ENCODE data around the gene SND1.

SND1 gene

DNA sequence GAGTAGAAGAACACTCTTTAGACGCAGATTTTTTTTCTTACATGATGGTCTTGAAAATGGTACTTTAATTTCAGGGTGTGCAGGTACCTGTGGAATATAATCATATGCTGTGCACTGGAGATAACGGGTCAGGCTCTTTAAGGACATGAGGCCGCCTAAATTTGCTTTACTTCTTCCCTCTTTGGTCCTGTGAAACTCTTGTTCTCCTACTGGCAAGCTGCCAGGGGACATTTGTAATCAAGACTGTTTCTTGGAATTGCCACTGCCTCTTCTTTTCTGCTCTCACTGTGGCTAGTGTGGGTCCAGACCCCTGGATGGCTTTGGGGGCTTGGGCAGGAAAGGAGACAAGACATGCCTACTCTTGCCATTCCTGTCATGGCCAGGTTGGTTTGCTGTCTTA, 146.0 kb downstream of the SND1 start:
- TF ChIP-seq, protein P1, sequence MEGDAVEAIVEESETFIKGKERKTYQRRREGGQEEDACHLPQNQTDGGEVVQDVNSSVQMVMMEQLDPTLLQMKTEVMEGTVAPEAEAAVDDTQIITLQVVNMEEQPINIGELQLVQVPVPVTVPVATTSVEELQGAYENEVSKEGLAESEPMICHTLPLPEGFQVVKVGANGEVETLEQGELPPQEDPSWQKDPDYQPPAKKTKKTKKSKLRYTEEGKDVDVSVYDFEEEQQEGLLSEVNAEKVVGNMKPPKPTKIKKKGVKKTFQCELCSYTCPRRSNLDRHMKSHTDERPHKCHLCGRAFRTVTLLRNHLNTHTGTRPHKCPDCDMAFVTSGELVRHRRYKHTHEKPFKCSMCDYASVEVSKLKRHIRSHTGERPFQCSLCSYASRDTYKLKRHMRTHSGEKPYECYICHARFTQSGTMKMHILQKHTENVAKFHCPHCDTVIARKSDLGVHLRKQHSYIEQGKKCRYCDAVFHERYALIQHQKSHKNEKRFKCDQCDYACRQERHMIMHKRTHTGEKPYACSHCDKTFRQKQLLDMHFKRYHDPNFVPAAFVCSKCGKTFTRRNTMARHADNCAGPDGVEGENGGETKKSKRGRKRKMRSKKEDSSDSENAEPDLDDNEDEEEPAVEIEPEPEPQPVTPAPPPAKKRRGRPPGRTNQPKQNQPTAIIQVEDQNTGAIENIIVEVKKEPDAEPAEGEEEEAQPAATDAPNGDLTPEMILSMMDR (IDR thresholded peaks at IDR 0.05; ENCODE audit: insufficient read depth, low read length, poor library complexity, severe bottlenecking) = no peak
- Histone ChIP-seq H3K36me3 (ENCODE audit: control insufficient read depth, insufficient read depth, low read length) (no peaks in the 10 kb centered on the region), H3K4me3 (replicated peaks; ENCODE audit: low read depth, low read length) (no peak overlapping the region), H3K27me3 (replicated peaks; ENCODE audit: control insufficient read depth, insufficient read depth, low read length) (no peaks in the 10 kb centered on the region)
- DNase-seq (ENCODE audit: extremely low read depth, insufficient read length) = no peak

DNA sequence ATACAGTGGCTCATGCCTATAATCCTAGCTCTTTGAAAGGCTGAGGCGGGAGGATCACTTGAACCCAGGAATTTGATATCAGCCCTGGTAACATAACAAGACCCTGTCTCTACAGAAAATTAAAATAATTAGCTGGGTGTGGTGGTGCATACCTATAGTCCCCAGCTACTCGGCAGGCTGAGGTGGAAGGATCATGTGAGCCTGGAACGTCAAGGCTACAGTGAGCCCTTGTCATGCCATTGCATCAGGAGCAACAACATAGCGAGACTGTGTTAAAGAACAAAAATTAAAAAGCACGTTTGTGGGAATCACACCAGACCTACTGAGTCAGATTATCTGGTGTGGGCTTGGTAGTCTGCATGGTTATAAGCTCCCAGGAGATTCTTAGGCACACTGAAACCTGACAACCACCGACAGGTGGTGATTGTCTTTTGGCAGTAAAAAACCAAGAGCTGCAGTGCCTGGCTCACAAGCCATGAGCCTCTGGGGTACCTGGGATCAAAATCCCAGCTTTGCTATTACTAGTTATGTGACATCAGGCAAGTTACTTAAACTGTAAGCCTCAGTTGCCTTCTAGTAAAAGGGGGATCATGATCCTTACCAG, 146.9 kb downstream of the SND1 start:
- no peak for DNase-seq (ENCODE audit: extremely low read depth, insufficient read length)
- TF ChIP-seq, protein P1 (IDR thresholded peaks at IDR 0.05; ENCODE audit: insufficient read depth, low read length, poor library complexity, severe bottlenecking) = no peak
- H3K36me3 ChIP-seq (ENCODE audit: control insufficient read depth, insufficient read depth, low read length) = no peaks in the 10 kb centered on the region; the same call in 1 of the 2 replicates
- H3K27me3 ChIP-seq (replicated peaks; ENCODE audit: control insufficient read depth, insufficient read depth, low read length) = no peaks in the 10 kb centered on the region
- no peak overlapping the region for H3K4me3 ChIP-seq (replicated peaks; ENCODE audit: low read depth, low read length)

DNA sequence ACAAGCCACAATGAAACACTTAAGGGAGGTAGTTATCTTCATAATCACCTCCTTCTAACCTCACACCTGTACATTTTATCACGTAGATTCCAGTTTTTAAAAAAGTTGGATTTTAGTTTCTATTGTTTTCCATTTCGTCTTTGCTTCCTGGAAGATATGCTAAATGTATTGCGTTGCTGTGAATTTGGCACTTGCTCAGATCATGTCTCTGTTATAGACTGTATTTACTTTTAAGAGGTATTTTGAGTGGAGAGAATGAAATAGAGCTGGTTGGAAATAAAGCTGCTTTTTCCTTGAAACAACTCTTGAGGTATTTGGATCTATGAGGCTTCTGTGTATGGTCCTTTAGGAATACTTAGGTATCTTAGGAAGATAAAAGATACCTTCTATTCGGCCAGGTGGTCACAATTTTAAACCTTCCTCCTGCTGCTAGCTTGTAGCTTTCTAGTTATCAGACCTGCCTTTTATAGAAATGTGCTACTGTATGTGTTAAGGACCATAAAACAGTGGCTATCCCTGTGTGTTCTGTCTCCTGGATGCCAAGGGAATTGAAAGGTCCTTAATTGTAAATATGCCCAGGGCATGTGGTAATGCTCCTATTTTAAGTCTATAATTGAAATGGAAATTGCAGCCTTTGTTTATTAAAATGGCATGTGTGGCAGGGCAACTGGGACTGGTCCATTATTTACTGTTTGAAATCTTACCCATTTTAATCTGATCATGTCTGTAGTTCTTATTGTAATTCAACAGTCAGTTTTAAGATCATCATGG, 147.7 kb downstream of the SND1 start:
- H3K36me3 ChIP-seq (ENCODE audit: control insufficient read depth, insufficient read depth, low read length) = no peaks in the 10 kb centered on the region; the same call in 1 of the 2 replicates
- DNase-seq (ENCODE audit: extremely low read depth, insufficient read length) = no peak
- no peak overlapping the region for H3K4me3 ChIP-seq (replicated peaks; ENCODE audit: low read depth, low read length)
- no peaks in the 10 kb centered on the region for H3K27me3 ChIP-seq (replicated peaks; ENCODE audit: control insufficient read depth, insufficient read depth, low read length)
- TF ChIP-seq, protein P1 (IDR thresholded peaks at IDR 0.05; ENCODE audit: insufficient read depth, low read length, poor library complexity, severe bottlenecking) = no peak

DNA sequence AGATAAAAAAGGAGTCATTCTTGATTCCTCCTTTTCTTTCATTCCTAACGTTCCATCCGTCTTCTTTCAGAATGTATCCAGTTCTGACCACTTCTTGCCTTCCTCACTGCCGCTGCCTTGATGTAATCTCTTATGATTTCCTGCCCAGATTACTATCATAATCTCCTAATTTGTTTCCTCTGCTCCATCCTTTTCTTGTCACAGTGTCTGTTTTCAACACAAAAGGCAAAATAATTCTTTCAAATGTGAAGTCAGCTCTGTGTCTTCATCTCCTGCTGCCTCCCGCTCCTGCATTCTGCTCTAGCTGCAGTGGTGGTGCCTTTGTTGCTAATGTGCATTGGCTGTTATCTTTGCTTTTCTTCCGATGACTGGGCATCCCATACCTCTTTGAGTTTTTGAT, 150.9 kb downstream of the SND1 start:
- Histone ChIP-seq H3K4me3 (replicated peaks; ENCODE audit: low read depth, low read length) (no peak overlapping the region), H3K27me3 (replicated peaks; ENCODE audit: control insufficient read depth, insufficient read depth, low read length) (no peaks in the 10 kb centered on the region), H3K36me3 (ENCODE audit: control insufficient read depth, insufficient read depth, low read length) (peaks cover 2% of the 10 kb centered on the region)
- TF ChIP-seq, protein P1 (IDR thresholded peaks at IDR 0.05; ENCODE audit: insufficient read depth, low read length, poor library complexity, severe bottlenecking) = no peak
- no peak for DNase-seq (ENCODE audit: extremely low read depth, insufficient read length)

DNA sequence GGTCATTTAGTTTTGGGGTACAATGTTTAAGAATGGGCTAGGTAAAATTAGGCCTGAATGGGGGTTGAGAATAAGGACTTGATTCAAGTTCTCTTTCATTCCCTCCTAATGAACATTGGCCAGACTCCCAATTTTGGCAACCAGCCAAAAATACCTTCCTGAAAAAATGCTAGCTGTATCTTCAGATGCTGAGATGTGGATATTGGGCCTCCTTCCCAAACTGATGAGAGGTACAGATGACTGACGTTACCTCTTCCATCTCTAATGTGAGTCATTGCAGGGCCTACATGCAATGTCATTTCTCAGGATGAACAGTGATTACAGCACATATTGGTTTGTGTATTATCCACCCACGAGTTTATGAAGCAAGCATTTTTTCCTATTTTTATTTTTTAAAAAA, 151.6 kb downstream of the SND1 start:
- no peak for DNase-seq (ENCODE audit: extremely low read depth, insufficient read length)
- no peak overlapping the region for H3K4me3 ChIP-seq (replicated peaks; ENCODE audit: low read depth, low read length)
- H3K36me3 ChIP-seq (ENCODE audit: control insufficient read depth, insufficient read depth, low read length) = peaks cover 2% of the 10 kb centered on the region
- no peaks in the 10 kb centered on the region for H3K27me3 ChIP-seq (replicated peaks; ENCODE audit: control insufficient read depth, insufficient read depth, low read length)
- TF ChIP-seq, protein P1 (IDR thresholded peaks at IDR 0.05; ENCODE audit: insufficient read depth, low read length, poor library complexity, severe bottlenecking) = no peak
